Activated CD8-positive, alpha-beta memory T cell treated with anti-CD3 and anti-CD28 coated beads for 36 hours (primary cell): ENCODE measurements around the gene BSND. TPM values are rescaled to one million over a fixed set of nuclear protein-coding genes. Genes with fewer than 3 reads are reported as not detected.

Experiments used
- CTCF ChIA-PET: fragments of 350-600 bp; sonication (Branson Sonifier 250); formaldehyde crosslinking; loops from one replicate; lab custom pipeline; 2021; ENCODE audit warnings: antibody characterized with exemption; lab: Charles Lee
- POLR2A ChIA-PET: fragments of 350-600 bp; sonication (Branson Sonifier 250); formaldehyde crosslinking; loops from one replicate; lab custom pipeline; 2021; ENCODE audit warnings: antibody characterized with exemption; lab: Charles Lee
- total RNA-seq, 2 experiments: library from RNA; stranded (reverse); gene quantifications; one replicate each; pipeline ENCODE4 v1.2.3, GENCODE V29; 2021

Gene BSND
- total RNA-seq, 2 experiments from 2014 or later: not detected

- ChIA-PET CTCF (interaction anchor here (1.2 kb wide), 1 partner anchor 85 kb away, joined by 3 read pairs; the partner anchor contains the start of gene DHCR24), POLR2A (no interaction called here)
These were observed 26.3 kb upstream of the BSND start for GRCh38 chr1:54972436-54972835.

GRCh38 chr1:54973205-54973921, 25.4 kb upstream of the BSND start:
- ChIA-PET POLR2A (no interaction called here), CTCF (interaction anchor here (1.2 kb wide), 1 partner anchor 86 kb away, joined by 3 read pairs; the partner anchor contains the start of gene DHCR24)

- ChIA-PET POLR2A (no interaction called here), CTCF (interaction anchor here (0.6 kb wide), 1 partner anchor 30 kb away, joined by 3 read pairs; no protein-coding TSS in a partner anchor)
These were observed 23.2 kb upstream of the BSND start for GRCh38 chr1:54975356-54976108.

- ChIA-PET CTCF (interaction anchor here (0.5 to 2.0 kb wide), 2 partner anchors 19 to 490 kb away, joined by 3 to 8 read pairs; no protein-coding TSS in a partner anchor), POLR2A (no interaction called here)
These were observed 22.0 kb upstream of the BSND start for GRCh38 chr1:54976747-54977146.

- CTCF ChIA-PET: interaction anchor here (2.0 kb wide), 1 partner anchor 19 kb away, joined by 8 read pairs; no protein-coding TSS in a partner anchor
- POLR2A ChIA-PET: no interaction called here
These were observed 21.0 kb upstream of the BSND start for GRCh38 chr1:54977533-54978297.

GRCh38 chr1:54978528-54979326, 20.0 kb upstream of the BSND start:
- ChIA-PET POLR2A (no interaction called here), CTCF (interaction anchor here (1.2 to 2.0 kb wide), 2 partner anchors 17 to 33 kb away, joined by 3 to 8 read pairs; no protein-coding TSS in a partner anchor)

GRCh38 chr1:54979327-54979891, 19.3 kb upstream of the BSND start:
- ChIA-PET CTCF (interaction anchor here (1.2 kb wide), 1 partner anchor 34 kb away, joined by 3 read pairs; no protein-coding TSS in a partner anchor), POLR2A (no interaction called here)

- ChIA-PET POLR2A (no interaction called here), CTCF (interaction anchor here (1.2 kb wide), 1 partner anchor 34 kb away, joined by 3 read pairs; no protein-coding TSS in a partner anchor)
These were observed 18.6 kb upstream of the BSND start for GRCh38 chr1:54980046-54980527.

GRCh38 chr1:54980528-54981241, 18.0 kb upstream of the BSND start, which contains the start of gene TMEM61:
TMEM61 (plus strand) TSS chr1:54980628; CDS start chr1:54981066, 438 bp downstream.
- CTCF ChIA-PET: no interaction called here

GRCh38 chr1:54981466-54981865, 17.3 kb upstream of the BSND start:
- ChIA-PET CTCF (no interaction called here), POLR2A (no interaction called here)

More at GRCh38 chr1:54980528-54981241, 18.0 kb upstream of the BSND start, which contains the start of gene TMEM61:
- POLR2A ChIA-PET: no interaction called here

- ChIA-PET POLR2A (no interaction called here), CTCF (no interaction called here)
These were observed 16.0 kb upstream of the BSND start for GRCh38 chr1:54982739-54983138.

- POLR2A ChIA-PET: no interaction called here
- CTCF ChIA-PET: no interaction called here
These were observed 14.4 kb upstream of the BSND start for GRCh38 chr1:54984131-54984842.

- ChIA-PET CTCF (no interaction called here), POLR2A (no interaction called here)
These were observed 13.2 kb upstream of the BSND start for GRCh38 chr1:54985556-54985955.

- CTCF ChIA-PET: interaction anchor here (0.9 to 1.8 kb wide), 2 partner anchors 10 to 41 kb away, joined by 5 to 6 read pairs; no protein-coding TSS in a partner anchor
- POLR2A ChIA-PET: no interaction called here
These were observed 12.7 kb upstream of the BSND start for GRCh38 chr1:54986025-54986424.

- POLR2A ChIA-PET: no interaction called here
- CTCF ChIA-PET: interaction anchor here (0.9 to 2.5 kb wide), 3 partner anchors 10 to 42 kb away, joined by 5 to 8 read pairs (median 6); no protein-coding TSS in a partner anchor
These were observed 12.2 kb upstream of the BSND start for GRCh38 chr1:54986533-54986932.

GRCh38 chr1:54987427-54987826, 11.3 kb upstream of the BSND start:
- POLR2A ChIA-PET: no interaction called here

More at GRCh38 chr1:54987427-54987826, 11.3 kb upstream of the BSND start:
- CTCF ChIA-PET: interaction anchor here (1.8 to 2.5 kb wide), 2 partner anchors 34 to 43 kb away, joined by 5 to 8 read pairs; no protein-coding TSS in a partner anchor
